GM18867 (cell line): ENCODE measurements around the gene FEN1.

Experiments used
- ATAC-seq: cut with Tn5 transposase; IDR thresholded peaks from one replicate; pipeline ENCODE4 v1.9.1; 2021; ENCODE audit warnings: mild to moderate bottlenecking, moderate library complexity; ENCODE audit not compliant: unreplicated experiment

The FEN1 gene, protein sequence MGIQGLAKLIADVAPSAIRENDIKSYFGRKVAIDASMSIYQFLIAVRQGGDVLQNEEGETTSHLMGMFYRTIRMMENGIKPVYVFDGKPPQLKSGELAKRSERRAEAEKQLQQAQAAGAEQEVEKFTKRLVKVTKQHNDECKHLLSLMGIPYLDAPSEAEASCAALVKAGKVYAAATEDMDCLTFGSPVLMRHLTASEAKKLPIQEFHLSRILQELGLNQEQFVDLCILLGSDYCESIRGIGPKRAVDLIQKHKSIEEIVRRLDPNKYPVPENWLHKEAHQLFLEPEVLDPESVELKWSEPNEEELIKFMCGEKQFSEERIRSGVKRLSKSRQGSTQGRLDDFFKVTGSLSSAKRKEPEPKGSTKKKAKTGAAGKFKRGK

DNA sequence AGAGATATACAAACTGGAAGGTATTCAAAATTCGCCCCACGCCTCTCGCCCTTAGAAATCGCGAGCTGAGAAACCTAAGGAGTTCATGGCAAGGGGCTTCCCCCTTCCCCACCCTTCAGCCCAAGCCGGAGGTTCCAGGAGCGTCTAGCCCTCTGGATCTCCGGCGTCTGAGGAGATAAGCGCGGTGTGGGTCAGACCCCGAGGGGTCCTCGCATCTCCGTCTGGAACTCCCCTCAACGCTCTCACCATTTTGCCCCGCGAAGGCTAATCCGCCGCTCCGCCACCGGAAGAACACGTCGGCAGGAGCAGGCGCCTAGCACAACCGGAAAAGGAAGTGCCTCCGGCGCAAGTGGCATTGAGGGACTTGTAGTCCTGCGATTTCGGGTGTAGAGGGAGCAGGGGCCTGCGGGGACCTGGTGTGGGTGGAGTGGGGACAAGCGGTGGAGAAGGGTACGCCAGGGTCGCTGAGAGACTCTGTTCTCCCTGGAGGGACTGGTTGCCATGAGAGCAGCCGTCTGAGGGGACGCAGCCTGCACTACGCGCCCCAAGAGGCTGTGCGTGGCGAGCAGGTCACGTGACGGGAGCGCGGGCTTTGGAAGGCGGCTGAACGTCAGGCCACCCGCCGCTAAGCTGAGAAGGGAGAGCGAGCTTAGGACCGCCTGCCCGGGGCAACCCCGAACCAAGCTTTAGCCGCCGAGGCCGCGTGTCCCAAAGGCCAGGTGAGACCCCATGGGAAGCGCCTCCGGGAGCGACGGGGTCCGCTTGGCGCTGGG lies at the start of gene FEN1, which contains the start of gene TMEM258:
TSS of gene FEN1 (plus strand) at position 602 of the 773 bp plus-strand sequence. CDS start 2,451 bp downstream, outside the sequence.
TSS of gene TMEM258 (minus strand) at position 290 of the 773 bp plus-strand sequence. CDS start at position 249, 41 bp downstream.
- ATAC-seq: peak; percentile 79

DNA sequence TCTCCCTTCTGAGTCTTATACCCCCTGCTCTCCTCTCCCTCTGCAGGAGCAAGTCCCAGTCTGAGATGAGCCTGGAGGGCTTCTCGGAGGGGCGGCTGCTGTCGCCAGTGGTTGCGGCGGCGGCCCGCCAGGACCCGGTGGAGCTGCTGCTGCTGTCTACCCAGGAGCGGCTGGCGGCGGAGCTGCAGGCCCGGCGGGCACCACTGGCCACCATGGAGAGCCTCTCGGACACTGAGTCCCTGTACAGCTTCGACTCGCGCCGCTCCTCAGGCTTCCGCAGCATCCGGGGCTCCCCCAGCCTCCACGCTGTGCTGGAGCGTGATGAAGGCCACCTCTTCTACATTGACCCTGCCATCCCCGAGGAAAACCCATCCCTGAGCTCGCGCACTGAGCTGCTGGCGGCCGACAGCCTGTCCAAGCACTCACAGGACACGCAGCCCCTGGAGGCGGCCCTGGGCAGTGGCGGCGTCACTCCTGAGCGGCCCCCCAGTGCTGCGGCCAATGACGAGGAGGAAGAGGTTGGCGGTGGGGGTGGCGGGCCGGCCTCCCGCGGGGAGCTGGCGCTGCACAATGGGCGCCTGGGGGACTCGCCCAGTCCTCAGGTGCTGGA lies 49.1 kb upstream of the FEN1 start:
- no peak for ATAC-seq

DNA sequence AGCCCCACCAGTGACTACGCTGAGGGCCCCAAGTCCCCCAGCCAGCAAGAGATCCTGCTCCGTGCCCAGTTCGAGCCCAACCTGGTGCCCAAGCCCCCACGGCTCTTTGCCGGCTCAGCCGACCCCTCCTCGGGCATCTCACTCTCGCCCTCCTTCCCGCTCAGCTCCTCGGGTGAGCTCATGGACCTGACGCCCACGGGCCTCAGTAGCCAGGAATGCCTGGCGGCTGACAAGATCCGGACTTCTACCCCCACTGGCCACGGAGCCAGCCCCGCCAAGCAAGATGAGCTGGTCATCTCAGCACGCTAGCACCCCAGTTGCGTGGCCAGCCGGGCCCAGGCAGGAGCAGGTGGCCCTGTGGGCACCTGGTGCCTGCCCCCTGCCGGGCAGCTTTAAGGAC lies 48.5 kb upstream of the FEN1 start:
- ATAC-seq: no peak

DNA sequence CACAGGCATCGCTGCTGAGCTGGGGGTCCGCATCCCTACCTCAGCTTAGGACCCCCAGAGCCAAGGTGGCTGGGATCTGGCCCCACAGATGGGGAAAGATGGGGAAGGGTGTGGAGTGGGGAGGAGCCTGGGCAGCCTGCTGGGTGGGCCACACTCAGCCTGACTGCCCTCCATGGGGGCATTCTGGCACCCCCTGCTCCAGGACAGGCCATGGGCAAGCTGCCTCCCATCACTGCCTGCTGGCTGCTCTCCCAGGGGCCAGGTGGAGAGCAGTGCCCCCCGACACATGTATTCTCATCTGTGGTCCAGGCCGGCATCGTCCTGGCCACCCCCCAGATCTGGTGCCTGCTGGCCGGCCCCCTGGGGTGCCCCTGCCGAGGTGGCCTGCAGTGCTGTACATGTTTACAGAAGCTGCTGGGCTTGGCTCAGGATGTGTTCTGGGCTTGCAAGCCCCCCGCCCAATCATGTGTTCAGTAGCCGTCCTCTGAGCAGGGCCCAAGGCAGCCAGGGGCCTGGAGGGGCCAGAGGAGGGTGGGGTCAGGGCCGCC lies 48.0 kb upstream of the FEN1 start:
- no peak for ATAC-seq

DNA sequence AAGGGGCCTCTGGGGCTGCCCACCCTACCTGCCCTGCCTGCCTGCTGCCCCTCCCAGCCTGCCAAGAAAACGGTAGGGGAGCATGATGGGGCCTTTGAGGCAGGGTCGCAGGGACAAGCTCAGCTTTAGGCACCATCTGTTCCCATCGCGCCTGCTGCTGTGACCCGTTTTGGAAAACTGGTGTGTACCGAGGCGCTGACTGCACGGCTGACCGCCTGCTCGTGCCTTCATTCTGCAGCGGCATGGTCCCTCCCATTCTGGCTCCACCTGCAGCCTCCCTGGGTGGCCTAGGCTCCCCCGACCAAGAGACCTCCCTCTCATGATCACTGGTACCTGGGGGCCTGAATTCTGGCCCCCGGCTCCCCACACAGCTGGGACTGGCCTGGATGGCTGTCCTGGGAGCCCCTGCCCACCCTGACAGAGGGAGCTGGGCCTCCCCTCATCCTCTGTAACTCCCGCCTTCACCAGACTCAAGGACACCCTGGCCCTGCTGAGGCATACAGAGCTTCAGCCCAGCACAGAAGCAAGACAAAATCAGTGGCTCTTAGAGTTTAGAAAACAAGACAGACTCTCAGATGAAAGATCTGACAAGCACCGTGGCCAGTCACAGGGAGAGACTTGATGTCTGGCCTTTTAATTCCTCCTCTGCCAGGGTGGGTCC lies 46.8 kb upstream of the FEN1 start:
- no peak for ATAC-seq

DNA sequence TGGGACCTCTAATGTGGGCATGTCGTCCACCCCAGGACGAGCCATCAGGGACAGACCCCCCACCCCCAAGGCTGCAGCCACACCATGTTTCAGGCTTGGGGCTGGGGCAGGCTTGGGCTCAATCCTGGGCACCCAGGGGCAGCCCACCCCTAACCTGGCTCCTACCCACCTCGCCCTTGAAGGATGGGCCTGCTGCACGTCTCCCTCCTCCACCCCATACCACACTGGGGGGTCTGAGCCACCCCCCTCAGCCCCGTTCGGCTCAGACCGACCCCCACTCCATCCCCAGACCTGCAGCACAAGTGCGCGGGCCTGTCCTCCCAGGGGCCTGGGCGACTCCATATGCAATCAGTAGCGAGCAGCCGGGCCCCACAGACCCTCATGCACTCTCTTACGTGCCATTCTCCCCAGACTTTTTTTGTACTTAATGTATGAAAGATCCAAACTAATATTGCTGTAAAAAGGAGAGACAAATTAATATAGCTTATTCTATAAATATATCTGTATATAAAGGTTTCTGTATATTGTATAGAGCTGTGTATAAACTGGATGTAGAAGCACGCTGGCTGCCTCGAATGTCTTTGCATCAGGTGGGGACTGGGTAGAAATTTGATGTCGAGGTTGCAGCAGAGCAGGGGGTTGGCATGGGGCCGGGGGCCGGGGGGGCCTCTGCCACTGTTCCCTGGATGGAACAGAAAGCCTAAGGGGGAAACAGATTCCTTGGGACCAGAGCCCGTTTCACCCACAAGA lies 46.1 kb upstream of the FEN1 start:
- ATAC-seq: no peak

DNA sequence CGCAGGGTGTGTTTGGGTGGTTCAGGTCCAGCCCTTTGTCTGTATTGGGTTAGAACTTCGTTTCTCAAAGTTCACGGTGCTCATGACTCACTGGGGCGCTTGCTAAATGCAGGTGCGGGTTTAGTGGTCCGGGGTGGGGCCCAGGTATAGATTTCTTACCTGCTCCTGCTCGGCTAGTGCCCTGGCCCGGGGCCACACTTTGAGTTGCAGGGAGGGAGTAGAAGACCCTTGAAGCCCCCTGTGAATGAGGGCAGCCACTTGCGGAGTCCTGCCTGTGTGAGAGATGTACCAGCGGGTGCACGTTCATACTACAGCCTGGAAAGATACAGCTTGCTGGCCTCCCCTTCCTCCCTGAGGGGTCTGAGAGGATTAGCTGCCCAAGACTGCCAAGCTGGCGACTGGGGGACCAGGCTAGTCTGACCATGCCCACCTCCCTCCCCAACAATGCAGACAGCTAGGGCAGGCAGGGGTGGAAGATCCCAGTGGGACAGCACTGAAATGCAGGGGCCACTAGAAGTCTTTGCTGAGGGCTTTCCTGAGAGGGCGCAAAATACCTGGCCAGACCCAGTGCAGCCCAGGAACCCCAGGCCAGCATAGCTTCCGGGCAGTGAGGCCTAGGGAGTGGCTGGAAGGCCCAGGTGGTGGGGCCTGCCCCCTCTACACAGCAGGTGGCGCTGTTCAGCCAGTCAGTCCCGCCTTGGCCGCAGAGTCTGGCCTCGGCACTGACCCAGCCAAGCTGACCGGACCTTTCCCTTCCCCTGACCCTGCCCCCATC lies 45.3 kb upstream of the FEN1 start:
- ATAC-seq: peak; percentile 65

DNA sequence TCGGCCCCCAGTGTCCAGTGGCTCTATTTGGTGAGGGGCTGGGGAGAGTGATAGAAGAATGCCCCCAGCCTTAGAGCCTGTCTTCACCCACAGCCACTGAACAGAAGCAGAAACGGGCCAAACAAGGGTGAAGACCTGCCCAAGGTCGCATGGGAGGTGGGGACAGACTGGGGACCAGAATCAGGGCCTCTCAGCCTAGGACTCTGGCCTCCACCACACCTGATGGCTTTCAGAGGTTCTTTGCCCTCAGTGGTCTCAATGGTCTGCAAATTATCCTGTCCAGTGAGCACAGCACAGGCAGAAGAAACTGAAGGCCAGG lies 44.8 kb upstream of the FEN1 start:
- no peak for ATAC-seq

DNA sequence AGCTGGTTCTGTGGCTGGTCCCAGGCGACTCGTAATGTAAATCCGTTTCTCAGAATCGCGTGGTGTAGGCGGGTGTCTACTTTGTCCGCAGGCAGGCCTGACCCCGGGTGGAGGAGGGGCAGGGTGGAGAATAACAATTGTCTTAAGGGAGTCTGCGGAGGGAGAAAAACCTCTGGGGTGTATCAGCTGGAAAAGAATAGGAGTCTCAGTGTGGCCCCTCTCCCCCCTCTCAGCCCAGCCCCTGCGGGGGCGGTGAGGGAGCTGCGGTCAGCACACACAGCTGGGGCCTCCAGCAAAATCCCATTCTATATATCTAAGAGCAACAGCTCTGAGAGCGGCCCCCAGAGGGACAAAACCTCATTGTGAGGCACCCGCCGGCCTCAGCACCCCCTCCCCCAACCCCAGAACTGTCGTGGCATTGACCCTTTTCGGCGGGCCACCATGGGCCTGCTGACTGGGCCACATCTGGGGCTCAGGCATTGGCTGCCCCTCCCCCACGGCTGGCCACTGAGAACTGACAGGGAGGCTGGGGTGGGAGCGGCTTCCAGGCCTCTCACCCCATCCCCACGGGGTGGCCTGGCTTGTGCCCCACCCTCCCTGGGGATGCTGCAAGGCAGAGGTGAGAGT lies 43.0 kb upstream of the FEN1 start:
- ATAC-seq: no peak

DNA sequence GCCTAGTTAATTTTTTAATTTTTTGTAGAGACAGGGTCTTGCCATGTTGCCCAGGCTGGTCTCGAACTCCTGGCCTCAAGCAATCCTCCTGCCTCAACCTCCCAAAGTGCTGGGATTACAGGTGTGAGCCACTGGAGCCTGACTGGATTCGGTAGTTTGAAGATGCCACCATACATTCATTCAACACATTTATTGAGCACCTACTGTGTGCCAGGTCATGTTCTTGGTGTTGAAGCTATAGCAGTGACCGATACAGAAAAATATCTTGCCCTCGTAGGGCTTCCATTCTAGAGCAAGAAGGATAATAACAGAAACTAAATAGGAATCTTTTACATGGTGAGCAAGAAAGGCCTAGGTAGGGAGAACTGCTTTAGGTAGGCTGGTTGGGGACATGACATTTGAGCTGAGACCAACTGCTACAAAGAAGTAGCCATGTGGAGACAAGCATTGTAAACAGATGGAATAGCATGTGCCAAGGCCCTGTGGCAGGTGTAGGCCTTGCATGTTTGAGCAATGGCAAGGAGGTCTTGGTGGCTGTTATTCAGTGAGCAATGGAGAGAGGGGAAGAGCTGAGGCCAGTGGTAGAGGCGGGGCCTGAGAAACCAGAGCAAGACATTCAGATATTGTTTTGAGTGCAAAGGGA lies 42.0 kb upstream of the FEN1 start:
- ATAC-seq: no peak

DNA sequence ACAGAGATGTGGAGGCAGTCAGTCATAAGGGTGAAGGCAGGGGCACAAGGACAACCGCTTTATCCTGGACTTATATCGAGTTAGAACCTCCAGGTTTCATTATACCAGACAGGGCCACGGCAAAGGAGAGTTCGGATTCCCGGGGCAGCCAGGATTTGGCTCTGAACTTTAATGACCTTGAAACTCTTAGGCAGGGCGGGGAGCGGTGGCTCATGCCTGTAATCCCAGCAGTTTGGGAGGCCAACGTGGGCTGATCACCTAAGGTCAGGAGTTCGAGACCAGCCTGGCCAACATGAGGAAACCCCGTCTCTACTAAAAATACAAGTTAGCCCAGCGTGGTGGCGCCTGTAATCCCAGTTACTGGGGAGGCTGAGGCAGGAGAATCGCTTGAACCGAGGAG lies 41.3 kb upstream of the FEN1 start:
- no peak for ATAC-seq

DNA sequence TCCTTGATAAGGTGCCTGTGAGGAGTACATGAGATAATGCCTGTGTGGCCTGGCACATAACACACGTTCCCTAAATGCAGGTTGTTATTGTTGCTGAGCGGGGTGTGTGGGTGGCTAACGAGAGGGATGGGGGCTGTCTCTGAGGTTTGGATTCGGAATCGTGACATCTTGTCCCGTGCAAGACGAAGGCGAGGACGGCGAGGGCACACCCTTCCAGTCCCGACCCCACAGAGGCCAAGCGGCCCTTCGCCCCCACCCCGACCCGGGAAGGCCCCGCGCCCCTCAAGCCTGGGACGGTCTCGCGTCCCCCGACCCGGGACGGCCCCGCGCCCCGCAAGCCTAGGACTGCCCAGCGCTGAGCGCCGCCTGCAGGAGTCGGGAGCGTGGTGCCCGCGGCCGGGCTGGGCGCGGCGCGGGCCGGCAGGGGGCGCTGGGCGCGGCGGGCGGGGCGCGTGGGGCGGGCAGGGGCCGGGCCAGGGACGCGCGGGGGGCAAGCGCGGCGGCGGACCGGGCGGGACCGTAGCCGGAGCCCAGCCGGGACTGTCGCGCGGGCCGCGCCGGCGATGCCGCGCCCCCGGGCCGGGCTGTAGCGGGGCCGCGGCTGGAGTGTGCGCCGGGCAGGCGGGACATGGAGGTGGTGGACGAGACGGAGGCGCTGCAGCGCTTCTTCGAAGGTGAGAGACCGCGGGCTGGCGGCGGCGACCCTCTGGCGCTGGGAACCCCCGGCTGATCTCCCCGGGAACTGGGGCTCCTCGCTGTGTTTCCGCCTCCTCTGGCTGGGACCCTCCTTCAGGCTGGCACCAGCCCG lies 40.4 kb upstream of the FEN1 start, which contains the start of gene MYRF:
TSS of gene MYRF (plus strand) at position 520 of the 808 bp plus-strand sequence. CDS start at position 629, 109 bp downstream.
- no peak for ATAC-seq

DNA sequence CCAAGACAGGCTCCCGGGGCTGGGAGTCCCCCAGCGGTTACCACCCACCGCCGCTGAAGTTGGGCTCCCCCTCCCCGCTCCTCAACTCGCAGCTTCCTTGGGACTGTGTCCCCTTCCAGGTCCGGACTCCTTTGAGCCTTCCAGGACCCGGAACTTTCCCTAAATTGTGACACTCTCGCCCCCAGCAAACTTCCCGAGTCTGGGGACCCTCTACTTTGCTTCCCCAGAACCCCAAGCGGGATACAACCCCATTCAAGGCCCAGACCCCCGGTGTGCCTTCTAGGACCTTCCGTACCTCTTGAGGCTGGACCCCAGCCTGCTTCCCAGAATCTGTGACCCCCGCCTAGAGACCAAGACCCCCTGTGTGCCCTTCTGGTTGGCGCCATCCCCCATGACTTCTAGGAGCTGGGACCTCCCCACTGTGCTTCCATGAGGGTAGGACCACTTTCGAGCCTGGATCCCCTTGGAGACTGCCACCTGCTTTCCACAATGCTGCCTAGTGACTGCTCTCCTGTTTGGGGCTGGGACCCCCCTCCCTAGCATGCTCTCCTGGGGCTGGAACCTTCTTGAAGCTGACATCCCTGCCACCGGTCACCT lies 39.7 kb upstream of the FEN1 start:
- ATAC-seq: no peak

DNA sequence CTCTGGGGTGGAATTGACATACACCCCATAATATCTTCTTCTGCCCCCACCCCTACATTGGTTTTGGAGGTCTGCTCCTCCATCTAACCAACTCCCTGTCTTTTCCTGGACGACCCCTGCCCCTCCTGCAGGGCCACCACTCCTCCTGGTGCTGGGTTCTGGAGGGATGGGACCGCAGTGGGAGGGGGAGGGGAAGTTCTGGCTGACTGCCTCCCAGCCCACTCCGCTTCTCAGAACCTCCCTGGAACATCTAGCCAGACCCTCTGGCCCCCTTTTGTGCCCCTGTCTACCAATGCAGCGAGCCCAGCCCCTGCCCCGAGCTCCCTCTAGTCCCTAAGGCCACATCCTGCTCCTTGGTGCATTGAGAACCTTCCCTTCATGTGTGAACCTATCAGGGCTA lies 39.0 kb upstream of the FEN1 start:
- no peak for ATAC-seq

DNA sequence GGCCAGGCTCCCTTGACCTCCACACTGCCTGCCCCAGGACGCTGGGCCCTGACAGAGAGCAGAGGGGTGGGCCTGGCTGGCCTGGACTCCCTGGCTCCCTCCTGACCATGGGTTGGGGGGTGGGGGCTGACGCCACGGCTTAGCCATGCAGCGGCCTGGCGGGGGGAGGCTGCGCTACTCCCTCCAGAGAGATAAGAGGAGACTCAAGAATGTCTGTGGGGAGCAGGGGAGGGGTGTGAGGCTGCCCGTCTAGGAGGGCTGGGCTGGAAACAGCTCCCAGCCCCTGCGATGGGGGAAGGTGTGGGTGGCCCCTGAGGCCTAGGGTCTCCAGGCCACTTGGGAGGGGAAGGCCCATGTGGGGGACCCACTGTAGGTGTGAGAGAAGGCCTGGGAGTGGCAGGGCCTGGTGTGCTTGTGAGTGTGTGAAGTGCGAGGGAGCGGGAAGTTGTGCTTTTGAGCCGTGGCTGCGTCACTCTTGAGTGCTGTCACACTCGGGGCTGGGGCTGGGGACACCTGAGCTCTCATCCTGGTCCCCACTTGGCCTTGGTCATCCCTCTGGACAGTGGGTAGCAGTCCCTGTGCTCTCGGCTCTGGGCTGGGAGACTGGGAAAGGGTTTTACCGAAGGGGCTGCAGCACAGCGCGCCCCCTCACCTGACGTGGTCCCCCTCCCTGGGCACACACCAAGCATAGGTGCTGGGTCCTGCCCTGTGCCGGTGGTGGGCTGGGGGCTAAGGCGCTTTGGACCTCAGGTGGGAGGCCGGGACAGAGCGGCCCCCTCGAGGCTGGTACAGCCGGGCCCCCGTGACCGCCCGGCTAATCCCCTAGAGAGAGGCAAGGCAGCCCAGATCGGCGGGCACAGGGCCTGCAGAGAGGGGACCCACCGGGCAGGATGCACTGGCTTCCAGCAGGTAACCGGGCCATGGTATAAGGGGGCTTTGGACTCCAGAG lies 37.9 kb upstream of the FEN1 start:
- ATAC-seq: no peak

DNA sequence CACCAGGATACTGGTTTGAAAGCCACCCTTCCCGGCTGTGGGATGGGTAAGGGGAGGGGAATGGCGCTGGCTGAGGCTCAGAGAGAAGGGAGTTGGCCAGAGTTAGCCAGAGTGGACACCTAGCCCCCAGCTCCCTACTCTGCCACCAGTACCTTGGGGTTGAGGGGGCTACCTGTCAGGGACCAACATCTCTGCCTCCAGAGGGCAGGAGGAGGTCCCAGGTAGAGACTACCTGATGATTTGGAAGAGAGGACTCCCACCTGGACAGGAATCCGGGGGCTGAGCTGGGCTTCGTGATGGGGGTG lies 36.6 kb upstream of the FEN1 start:
- ATAC-seq: no peak
